K562 (cell line): ENCODE measurements around the gene KCNK16. TPM values are rescaled to one million over a fixed set of nuclear protein-coding genes. Genes with fewer than 3 reads are reported as not detected.

ENCODE experiments used
- BCOR ChIP-seq: fragments of 450-650 bp; IDR thresholded peaks from 2 replicates; pipeline ENCODE4 v1.6.1; 2016
- CCNT2 ChIP-seq: IDR thresholded peaks from 2 replicates; pipeline ENCODE4 v1.6.1; 2011; ENCODE audit warnings: borderline replicate concordance, low read depth, mild to moderate bottlenecking, moderate library complexity, mixed read lengths, low read length; ENCODE audit not compliant: insufficient read length; ENCODE audit errors: extremely low read depth
- ETS2 ChIP-seq: IDR thresholded peaks from 2 replicates; pipeline ENCODE4 v1.6.1; 2016; ENCODE audit warnings: borderline replicate concordance, missing genetic modification characterization, mild to moderate bottlenecking, moderate library complexity, missing compliant biosample characterization; ENCODE audit not compliant: poor library complexity, severe bottlenecking
- HDAC3 ChIP-seq: fragments of 450-650 bp; IDR thresholded peaks from 2 replicates; pipeline ENCODE4 v1.6.1; 2018; ENCODE audit warnings: borderline replicate concordance, mild to moderate bottlenecking, moderate library complexity; ENCODE audit not compliant: partially characterized antibody
- KDM1A ChIP-seq, 2 experiments: fragments of 450-650 bp; IDR thresholded peaks; 2 replicates each; pipeline ENCODE4 v1.6.1; 2016; ENCODE audit warnings: mild to moderate bottlenecking in 2 of 2
- KLF16 ChIP-seq: IDR thresholded peaks from 2 replicates; pipeline ENCODE4 v1.6.1; 2016; ENCODE audit warnings: antibody characterized with exemption
- MTA3 ChIP-seq: fragments of 450-650 bp; formaldehyde crosslinking; IDR thresholded peaks from 2 replicates; pipeline ENCODE4 v1.6.1; 2017; ENCODE audit warnings: mild to moderate bottlenecking, borderline replicate concordance
- RAD21 ChIP-seq, 2 experiments: fragments of 250-450 bp in 1 of 2; fragments of 450-650 bp in 1 of 2; sonication (Bioruptor Pico) in 1 of 2; formaldehyde crosslinking in 1 of 2; IDR thresholded peaks in 1 of 2; conservative IDR thresholded peaks in 1 of 2; 2 replicates each; pipeline versions ENCODE4 v1.4.0 to v1.8.0; 2020 to 2022; ENCODE audit warnings: mild to moderate bottlenecking in 2 of 2, moderate library complexity in 1 of 2
- RCOR1 ChIP-seq, 2 experiments: IDR thresholded peaks; 2 replicates each; pipeline ENCODE4 v1.6.1; 2012; ENCODE audit warnings: low read depth in 2 of 2, low read length in 2 of 2, borderline replicate concordance in 1 of 2, improper control_type of control experiment in 1 of 2
- STAG1 ChIP-seq: sonication (generic); formaldehyde crosslinking; IDR thresholded peaks from 2 replicates; pipeline ENCODE4 v1.5.0; 2020; ENCODE audit warnings: missing genetic modification reagents, borderline replicate concordance
- ZBTB7A ChIP-seq: IDR thresholded peaks from 2 replicates; pipeline ENCODE4 v1.6.1; 2011; ENCODE audit warnings: low read depth, mild to moderate bottlenecking, low read length, moderate library complexity, borderline replicate concordance; ENCODE audit not compliant: control insufficient read depth
- ZNF57 ChIP-seq: fragments of 450-650 bp; formaldehyde crosslinking; IDR thresholded peaks from 2 replicates; pipeline ENCODE4 v1.4.0; 2020; ENCODE audit warnings: mild to moderate bottlenecking, moderate library complexity
- polyA plus RNA-seq, 8 experiments: library from polyadenylated mRNA; depleted of rRNA in 4 of 8; stranded (reverse) in 5 of 8; unstranded in 3 of 8; fragments of >200 nt; fragmentation: Nextera tagmentation in 2 of 8; fragmentation: Illumina TruSeq in 1 of 8; extraction: Ambion mirVana in 2 of 8; extraction: Trizol in 1 of 8; gene quantifications; 2 replicates each; pipeline versions ENCODE4 v1.2.1 to v1.2.3, GENCODE V29; 2011 to 2014; ENCODE audit warnings: inconsistent platforms in 1 of 8, missing spikeins in 1 of 8
- total RNA-seq, 7 experiments: library from RNA; depleted of rRNA in 6 of 7; stranded (reverse); fragments of >200 nt in 6 of 7; fragmentation: Illumina TruSeq in 2 of 7; extraction: Trizol in 2 of 7; gene quantifications; 2 replicates each; pipeline versions ENCODE4 v1.2.1 to v1.2.3, GENCODE V29; 2011 to 2021; ENCODE audit warnings: low replicate concordance in 1 of 7

KCNK16 gene
- total and polyA plus RNA-seq, 9 of the 15 experiments (the other 6 are each of a cell fraction or from before 2014, with no cell fraction given) = not detected

DNA sequence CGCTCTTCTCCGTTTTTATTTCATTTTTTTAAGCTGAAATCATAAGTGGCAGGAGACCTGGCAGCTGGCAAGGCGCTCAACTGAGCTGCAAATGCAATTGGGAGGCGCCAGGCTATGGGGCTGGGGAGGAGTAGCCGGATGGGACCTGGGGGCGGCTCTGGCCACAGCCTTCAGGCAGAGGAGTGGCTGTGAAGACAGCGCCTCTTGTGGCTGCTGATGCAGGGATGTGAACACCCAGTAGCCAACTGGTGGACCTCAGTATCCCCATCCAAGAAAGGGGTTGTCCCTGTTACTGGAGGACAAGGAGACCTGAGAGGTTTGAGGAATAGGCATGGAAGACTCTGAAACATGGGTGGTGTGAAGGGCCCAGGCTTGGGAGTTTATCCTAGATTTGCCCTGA lies 20.9 kb downstream of the KCNK16 start (continued):
- peak; percentile 45 to 65; a peak in 3 of 4 replicates for TF ChIP-seq RAD21 (CRISPR knock-in tag; conservative IDR thresholded peaks at IDR 0.05 in 1 of 2, IDR thresholded peaks at IDR 0.05 in 1 of 2)
- TF ChIP-seq ZNF57 (CRISPR knock-in tag) = no peak
- TF ChIP-seq STAG1 (CRISPR knock-in tag) = 0 out of 2 replicates have a peak, but pooled peaks have one; percentile 43
- no peak for TF ChIP-seq HDAC3
- no peak for TF ChIP-seq MTA3
- no peak for TF ChIP-seq ETS2 (tag)
- TF ChIP-seq KDM1A (IDR thresholded peaks at IDR 0.05) = 0 out of 4 replicates have a peak, but pooled peaks of 1 of the 2 experiments have one; percentile 20
- TF ChIP-seq BCOR = peak; percentile 49; the same call in 1 of the 2 replicates
- peak; percentile 20; the same call in 1 of the 2 replicates for TF ChIP-seq ZBTB7A
- no peak for TF ChIP-seq CCNT2
- TF ChIP-seq RCOR1 (IDR thresholded peaks at IDR 0.05; ENCODE audit: borderline replicate concordance in 1 of 2, low read depth in 2 of 2, low read length in 2 of 2) = peak in 1 of 2 experiments; percentile 78; a peak in 2 of 4 replicates
- peak; percentile 30; the same call in 1 of the 2 replicates for TF ChIP-seq KLF16
- TF ChIP-seq, all 486 proteins: peak for 14
